Right lobe of liver (tissue), 6 donors: ENCODE data around the gene ALDH16A1. TPM values are rescaled to one million over a fixed set of nuclear protein-coding genes. Genes with fewer than 3 reads are reported as not detected.
A peak's percentile ranks its signal among the peaks of the same experiment; 100 is the strongest.

ENCODE experiments used
- ATAC-seq, 4 donors: fragments of 200-7000 bp; cut with Tn5 transposase; one replicate each; pipeline ENCODE4 v1.9.1; 2020; ENCODE audit warnings: mild to moderate bottlenecking in 4 of 4, moderate library complexity in 4 of 4
- DNase-seq, 3 donors: peaks; one replicate each; pipeline ENCODE4 v3.0.0-alpha.2; 2020
- H3K27ac ChIP-seq, 3 donors: fragments of 200-600 bp; one replicate each; pipeline ENCODE4 v1.8.0; 2022
- H3K27me3 ChIP-seq, 2 donors: fragments of 200-600 bp; one replicate each; pipeline ENCODE4 v1.8.0; 2022
- H3K36me3 ChIP-seq, 4 donors: fragments of 200-600 bp; sonication (generic) in 1 of 4; one replicate each; pipeline versions ENCODE4 v1.5.1 to v1.8.0; 2017 to 2022; ENCODE audit warnings: control low read depth in 1 of 4
- H3K4me1 ChIP-seq, 4 donors: fragments of 200-600 bp; sonication (generic) in 1 of 4; one replicate each; pipeline versions ENCODE4 v1.5.1 to v1.8.0; 2017 to 2022; ENCODE audit warnings: control low read depth in 1 of 4
- H3K4me3 ChIP-seq, 3 donors: fragments of 200-600 bp; one replicate each; pipeline ENCODE4 v1.8.0; 2022
- H3K9me3 ChIP-seq, 4 donors: fragments of 200-600 bp; sonication (generic) in 1 of 4; one replicate each; pipeline versions ENCODE4 v1.5.1 to v1.8.0; 2017 to 2022; ENCODE audit warnings: control low read depth in 1 of 4
- CTCF ChIP-seq, 4 donors: fragments of 200-600 bp in 3 of 4; fragments of 450-650 bp in 1 of 4; IDR thresholded peaks; one replicate each; pipeline versions ENCODE4 v1.5.1 to v1.8.0; 2016 to 2022; ENCODE audit warnings: antibody characterized with exemption in 4 of 4, mild to moderate bottlenecking in 2 of 4
- POLR2A ChIP-seq: fragments of 450-650 bp; IDR thresholded peaks from one replicate; pipeline ENCODE4 v1.6.1; 2017; ENCODE audit warnings: antibody characterized with exemption, mild to moderate bottlenecking
- WGBS: methylation state at CpG from one replicate; pipeline ENCODE4 v1.1.6; 2018; ENCODE audit warnings: low coverage, low lambda C conversion rate; ENCODE audit not compliant: insufficient coverage; ENCODE audit errors: missing lambda C conversion rate; 5-methylcytosine and 5-hydroxymethylcytosine counted together
- intact Hi-C, 2 donors: fragments of 100-400 bp; cut with DNase I; formaldehyde crosslinking; loops; one replicate each; pipeline versions ENCODE4 v1.11.2 to v1.14.1; 2022
- total RNA-seq, 6 experiments: library from RNA; depleted of rRNA in 2 of 6; stranded (reverse); fragments of >200 nt in 2 of 6; fragmentation: NEBNext Ultra II Directional in 3 of 6; extraction: Animal tissue kit (Norgen Biotek cat#: 25700) in 3 of 6; gene quantifications; one replicate each; pipeline versions ENCODE4 v1.1.0 to v1.2.4, GENCODE V29; 2016 to 2023
- donor health status: DM: no; HTN: yes; CAD: no.
- donor health status: DM: no; HTN: no; CAD: no.
- donor health status: DM: no; HTN: no; CAD: no.
- donor health status: DM: no; HTN: yes; CAD: no.
- donor health status: DM: no; HTN: yes; CAD: no.

ALDH16A1 gene
- total RNA-seq, 6 experiments from 2014 or later, result 14.4 to 29.6 (median 19.8) TPM

DNA sequence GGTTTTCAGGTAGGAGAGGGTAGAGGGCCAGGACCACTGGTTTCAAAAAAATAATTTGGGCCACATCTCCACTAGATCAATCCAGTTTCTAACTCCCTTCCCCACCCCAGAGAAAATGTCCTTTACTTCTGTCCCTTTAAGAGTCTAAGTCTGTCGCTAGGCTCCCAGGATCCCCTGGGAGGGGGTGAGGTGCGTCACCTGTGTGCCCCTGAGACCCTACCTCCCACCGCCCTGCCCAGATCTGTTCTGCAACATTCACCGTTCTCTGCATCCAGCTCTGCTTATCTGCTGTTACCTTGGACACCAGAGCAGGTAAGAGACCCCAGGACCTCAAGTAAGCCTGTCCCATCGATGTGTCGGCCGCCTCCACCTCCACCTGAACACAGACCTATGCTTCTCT, 27.8 kb upstream of the ALDH16A1 start, which contains the start of gene GFY:
TSS of gene GFY (plus strand) at position 211 of the 400 bp plus-strand sequence. CDS start 1,043 bp downstream, outside the sequence.
- no peak within 1 kb of the TSS for H3K27ac ChIP-seq
- intact Hi-C loops, result no loop called here
- DNase-seq (no peak), ATAC-seq (no peak)
- no peaks in the 10 kb centered on the region for H3K36me3 ChIP-seq
- peaks cover 9 to 23% of the 10 kb centered on the region in 2 donors for H3K27me3 ChIP-seq
- H3K4me3 ChIP-seq, result no peak within 1 kb of the TSS
- TF ChIP-seq POLR2A (no peak), CTCF (IDR thresholded peaks at IDR 0.05) (no peak)
- WGBS, result 36% methylated on average over 4 of the region's 7 CpGs
- H3K9me3 ChIP-seq, result no peaks in the 10 kb centered on the region
- peaks cover 0 to 7% (median 0%) of the 10 kb centered on the region in 4 donors for H3K4me1 ChIP-seq

DNA sequence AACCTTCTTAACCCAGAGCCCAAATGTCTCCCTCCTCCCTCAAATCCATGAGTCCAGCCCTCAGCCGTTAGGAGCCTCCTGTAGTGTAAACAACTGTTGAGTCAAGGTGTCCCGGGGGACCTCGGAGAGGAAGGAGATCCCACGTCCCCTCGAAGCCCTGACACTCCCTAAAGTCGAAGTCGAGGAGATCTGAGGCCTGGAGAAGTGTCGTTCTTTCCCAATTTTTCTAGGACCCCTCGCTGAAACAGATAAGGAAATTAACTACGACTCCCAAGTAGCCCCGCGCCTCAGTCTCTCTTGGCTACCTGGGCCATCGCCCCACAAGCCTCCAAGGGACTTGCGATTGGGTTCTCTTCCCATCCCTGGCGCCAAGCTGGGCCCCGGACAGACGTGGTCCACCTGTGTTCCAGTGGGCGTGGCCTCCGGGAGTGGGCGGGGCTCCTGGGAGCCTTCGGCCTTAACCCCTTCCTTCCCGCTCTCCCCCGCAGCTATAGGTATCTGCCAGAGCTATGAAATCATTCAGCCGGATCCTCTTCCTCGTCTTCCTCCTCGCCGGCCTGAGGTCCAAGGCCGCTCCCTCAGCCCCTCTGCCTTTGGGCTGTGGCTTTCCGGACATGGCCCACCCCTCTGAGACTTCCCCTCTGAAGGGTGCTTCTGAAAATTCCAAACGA, 27.0 kb upstream of the ALDH16A1 start:
- WGBS, result 2% methylated on average over 19 of the region's 30 CpGs
- Histone ChIP-seq H3K27ac (no peak overlapping the region), H3K4me1 (peaks cover 0 to 6% (median 0%) of the 10 kb centered on the region in 4 donors), H3K36me3 (no peaks in the 10 kb centered on the region), H3K27me3 (peaks cover 9 to 15% of the 10 kb centered on the region in 2 donors), H3K4me3 (no peak overlapping the region), H3K9me3 (no peaks in the 10 kb centered on the region)
- intact Hi-C loops, result no loop called here
- ATAC-seq (no peak), DNase-seq (no peak)
- no peak for TF ChIP-seq POLR2A
- TF ChIP-seq CTCF (IDR thresholded peaks at IDR 0.05), result no peak

- peaks cover 11 to 19% of the 10 kb centered on the region in 2 donors for H3K27me3 ChIP-seq
- no peak for ATAC-seq
Measured at GRCh38 chr19:49427339-49427738, 25.7 kb upstream of the ALDH16A1 start.

DNA sequence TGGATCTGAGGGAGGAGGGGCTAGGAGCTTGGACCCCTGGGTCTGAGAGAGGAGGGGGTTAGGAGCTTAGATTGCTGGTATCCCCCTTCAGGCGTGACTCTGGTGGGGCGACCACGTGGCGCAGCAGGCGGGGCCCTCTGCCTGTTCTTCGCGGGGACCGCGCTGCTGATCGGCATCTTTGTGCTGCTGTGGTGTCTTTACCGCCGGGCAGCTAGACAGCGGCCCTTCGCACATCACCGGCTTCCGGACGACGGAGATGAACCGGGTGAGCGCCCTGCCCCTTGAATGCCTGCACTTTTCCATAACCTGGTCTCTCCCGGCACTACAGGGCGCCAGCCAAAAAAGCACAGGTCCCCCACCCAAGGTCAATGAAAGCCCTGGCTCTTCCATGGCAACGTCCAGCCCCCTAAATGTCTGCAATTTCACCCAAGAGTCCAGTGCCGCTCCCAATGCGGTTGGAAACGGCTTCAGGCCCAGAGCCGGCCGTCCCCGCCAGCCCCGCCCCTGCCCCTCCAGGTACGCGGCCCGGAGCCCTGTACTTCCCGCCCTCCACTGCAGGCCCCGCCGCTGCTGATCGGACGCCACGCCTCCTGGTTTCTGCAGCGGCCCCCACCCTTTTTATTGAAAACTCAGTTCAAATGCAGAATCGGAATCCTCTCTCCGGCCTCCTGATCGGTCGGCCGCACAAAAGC, 25.0 kb upstream of the ALDH16A1 start:
- H3K27ac ChIP-seq, result no peak overlapping the region
- WGBS, result 3% methylated on average over 12 of the region's 45 CpGs
- no peaks in the 10 kb centered on the region for H3K4me1 ChIP-seq
- TF ChIP-seq CTCF (IDR thresholded peaks at IDR 0.05), result no peak
- TF ChIP-seq POLR2A, result no peak
- ATAC-seq (peak in 3 of 4 donors; percentile 36 to 42 (median 38)), DNase-seq (no peak)
- intact Hi-C loops, result no loop called here
- no peaks in the 10 kb centered on the region for H3K36me3 ChIP-seq
- no peak overlapping the region for H3K4me3 ChIP-seq
- H3K27me3 ChIP-seq, result peaks cover 13 to 19% of the 10 kb centered on the region in 2 donors
- no peaks in the 10 kb centered on the region for H3K9me3 ChIP-seq

More at GRCh38 chr19:49427339-49427738, 25.7 kb upstream of the ALDH16A1 start:
- no peak for DNase-seq
- no peak overlapping the region for H3K4me3 ChIP-seq
- H3K9me3 ChIP-seq, result no peaks in the 10 kb centered on the region
- H3K27ac ChIP-seq, result no peak overlapping the region
- TF ChIP-seq CTCF (IDR thresholded peaks at IDR 0.05) (no peak), POLR2A (no peak)
- H3K36me3 ChIP-seq, result no peaks in the 10 kb centered on the region
- WGBS, result 35% methylated on average over 6 of the region's 12 CpGs
- intact Hi-C loops, result no loop called here
- H3K4me1 ChIP-seq, result peaks cover 0 to 2% (median 0%) of the 10 kb centered on the region in 4 donors
